HepG2 (cell line): ENCODE measurements around the gene NINJ2. TPM values are rescaled to one million over a fixed set of nuclear protein-coding genes. Genes with fewer than 3 reads are reported as not detected.
A peak's percentile ranks its signal among the peaks of the same experiment; 100 is the strongest.

Experiments used
- ATF4 ChIP-seq, 2 experiments: fragments of 450-650 bp in 1 of 2; sonication (generic) in 1 of 2; formaldehyde crosslinking; IDR thresholded peaks; 2 replicates each; pipeline versions ENCODE4 v1.5.0 to v1.8.0; 2020 to 2022; ENCODE audit warnings: mild to moderate bottlenecking in 1 of 2, missing genetic modification reagents in 1 of 2
- BCL3 ChIP-seq: sonication (generic); formaldehyde crosslinking; IDR thresholded peaks from 2 replicates; pipeline ENCODE4 v1.5.1; 2020; ENCODE audit warnings: mild to moderate bottlenecking, missing genetic modification reagents, moderate library complexity
- IKZF5 ChIP-seq: IDR thresholded peaks from 2 replicates; pipeline ENCODE4 v1.6.1; 2018; ENCODE audit warnings: missing genetic modification reagents, mild to moderate bottlenecking, missing compliant biosample characterization
- KAT7 ChIP-seq: IDR thresholded peaks from 2 replicates; pipeline ENCODE4 v1.6.1; 2018; ENCODE audit warnings: borderline replicate concordance, missing compliant biosample characterization
- MTF2 ChIP-seq: sonication (generic); formaldehyde crosslinking; IDR thresholded peaks from 2 replicates; pipeline ENCODE4 v1.5.0; 2020; ENCODE audit warnings: missing genetic modification reagents, borderline replicate concordance
- RERE ChIP-seq: IDR thresholded peaks from 2 replicates; pipeline ENCODE4 v1.6.1; 2016; ENCODE audit warnings: low read depth, missing genetic modification reagents, missing compliant biosample characterization
- SP2 ChIP-seq: sonication (generic); formaldehyde crosslinking; IDR thresholded peaks from 2 replicates; pipeline ENCODE4 v1.5.1; 2020; ENCODE audit warnings: mild to moderate bottlenecking, missing genetic modification reagents
- SRY ChIP-seq: sonication (generic); formaldehyde crosslinking; IDR thresholded peaks from 2 replicates; pipeline ENCODE4 v1.8.0; 2022; ENCODE audit warnings: mild to moderate bottlenecking, missing genetic modification reagents
- TCF7 ChIP-seq: sonication (generic); IDR thresholded peaks from 2 replicates; pipeline ENCODE4 v1.6.1; 2016; ENCODE audit warnings: antibody characterized with exemption, low read depth
- TFDP2 ChIP-seq: sonication (generic); formaldehyde crosslinking; IDR thresholded peaks from 2 replicates; pipeline ENCODE4 v1.4.0; 2020; ENCODE audit warnings: missing genetic modification reagents
- ZBTB2 ChIP-seq: sonication (generic); formaldehyde crosslinking; IDR thresholded peaks from 2 replicates; pipeline ENCODE4 v1.8.0; 2022; ENCODE audit warnings: low read depth, missing genetic modification reagents
- ZBTB42 ChIP-seq: sonication (generic); formaldehyde crosslinking; IDR thresholded peaks from 2 replicates; pipeline ENCODE4 v1.5.0; 2020; ENCODE audit warnings: mild to moderate bottlenecking, missing genetic modification reagents
- ZFP36L1 ChIP-seq: sonication (generic); formaldehyde crosslinking; IDR thresholded peaks from 2 replicates; pipeline ENCODE4 v1.8.0; 2022; ENCODE audit warnings: mild to moderate bottlenecking, missing genetic modification reagents, moderate library complexity
- ZNF740 ChIP-seq: sonication (generic); formaldehyde crosslinking; IDR thresholded peaks from 2 replicates; pipeline ENCODE4 v1.4.0; 2020; ENCODE audit warnings: missing genetic modification reagents
- ZNF75D ChIP-seq: sonication (generic); formaldehyde crosslinking; IDR thresholded peaks from 2 replicates; pipeline ENCODE4 v1.8.1; 2023; ENCODE audit warnings: missing genetic modification reagents, mild to moderate bottlenecking, borderline replicate concordance
- polyA plus RNA-seq, 8 experiments: library from polyadenylated mRNA; depleted of rRNA in 3 of 8; stranded (reverse) in 7 of 8; unstranded in 1 of 8; fragments of >200 nt; fragmentation: Illumina TruSeq in 4 of 8; extraction: Trizol in 4 of 8; gene quantifications; 2 replicates each; pipeline versions ENCODE4 v1.2.1 to v1.2.3, GENCODE V29; 2011 to 2016; ENCODE audit warnings: low read depth in 4 of 8, missing spikeins in 1 of 8, mixed read lengths in 1 of 8; ENCODE audit not compliant: insufficient read depth in 1 of 8
- total RNA-seq, 5 experiments: library from RNA; depleted of rRNA; stranded (reverse); fragments of >200 nt; fragmentation: Illumina TruSeq; extraction: Trizol; gene quantifications; 2 replicates each; pipeline ENCODE4 v1.2.3, GENCODE V29; 2016; ENCODE audit warnings: low read depth in 1 of 5

The NINJ2 gene
- total and polyA plus RNA-seq, 2 of the 13 experiments (the other 11 are each of a cell fraction or from before 2014, with no cell fraction given), result 0.62 to 3.8 TPM

GRCh38 chr12:646442-647384 is 16.5 kb downstream of the NINJ2 start (continued):
- no peak for TF ChIP-seq ZBTB2
- peak; percentile 72 for TF ChIP-seq ZFP36L1 (CRISPR knock-in tag)
- TF ChIP-seq ZBTB42 (CRISPR knock-in tag), result 0 out of 2 replicates have a peak, but pooled peaks have one; percentile 61
- no peak for TF ChIP-seq ATF4 (CRISPR knock-in tag; IDR thresholded peaks at IDR 0.05)
- peak; percentile 48; the same call in 1 of the 2 replicates for TF ChIP-seq BCL3 (CRISPR knock-in tag)
- peak; percentile 52; the same call in 1 of the 2 replicates for TF ChIP-seq KAT7 (CRISPR knock-in tag)
- TF ChIP-seq TCF7, result peak; percentile 62
- TF ChIP-seq RERE (CRISPR knock-in tag), result peak; percentile 71; the same call in 1 of the 2 replicates
- peak; percentile 90 for TF ChIP-seq IKZF5 (CRISPR knock-in tag)
- TF ChIP-seq SRY (CRISPR knock-in tag), result no peak
- TF ChIP-seq SP2 (CRISPR knock-in tag), result no peak
- no peak for TF ChIP-seq ZNF740 (CRISPR knock-in tag)
- no peak for TF ChIP-seq ZNF75D (CRISPR knock-in tag)
- no peak for TF ChIP-seq MTF2
- TF ChIP-seq TFDP2 (CRISPR knock-in tag), result no peak
